Gastroesophageal sphincter (tissue), 3 donors: Measurements from ENCODE around the gene IL19.

ENCODE experiments used
- CTCF ChIP-seq, 4 experiments: fragments of 200-600 bp in 2 of 4; fragments of 450-650 bp in 2 of 4; sonication (generic) in 1 of 4; IDR thresholded peaks; one replicate each; pipeline ENCODE4 v1.5.1; 2017 to 2019; ENCODE audit warnings: antibody characterized with exemption in 4 of 4, mild to moderate bottlenecking in 2 of 4, moderate library complexity in 2 of 4
- EP300 ChIP-seq: sonication (generic); formaldehyde crosslinking; IDR thresholded peaks from one replicate; pipeline ENCODE4 v1.6.1; 2017; ENCODE audit warnings: antibody characterized with exemption, mild to moderate bottlenecking
- POLR2A ChIP-seq, 2 donors: fragments of 450-650 bp; IDR thresholded peaks; one replicate each; pipeline ENCODE4 v1.6.1; 2017; ENCODE audit warnings: antibody characterized with exemption in 2 of 2, mild to moderate bottlenecking in 2 of 2, moderate library complexity in 1 of 2
- POLR2AphosphoS5 ChIP-seq: sonication (generic); formaldehyde crosslinking; IDR thresholded peaks from one replicate; pipeline ENCODE4 v1.6.1; 2017; ENCODE audit warnings: antibody characterized with exemption

- TF ChIP-seq CTCF (IDR thresholded peaks at IDR 0.05) (no peak), POLR2A (IDR thresholded peaks at IDR 0.05) (no peak), POLR2AphosphoS5 (no peak), EP300 (no peak)
Observed at GRCh38 chr1:206878456-206878855, 107.9 kb downstream of the IL19 start.
